ENCODE measurements around the gene SLC34A2. TPM values are rescaled to one million over a fixed set of nuclear protein-coding genes. Genes with fewer than 3 reads are reported as not detected.
A peak's percentile ranks its signal among the peaks of the same experiment; 100 is the strongest.
"Not testable (repeated sequence)": the region's sequence is repeated elsewhere in the genome, so short reads cannot be mapped to it uniquely, and the experiment has no call there.

Gene SLC34A2
- 10 to 100 TPM in 1 of 5 donors, under 1 TPM in 1, not detected in 3; 0.55 to 35.7 TPM for total RNA-seq
- polyA plus RNA-seq, result under 1 TPM; 0.12 to 0.76 (median 0.35) TPM
- long read RNA-seq, donor 1, partial matches to known transcripts, result 5 of 5 reads
- long read RNA-seq, donor 1, other reads (novel, unspliced or antisense), result 0 of 5 reads
- long read RNA-seq, donor 2, full-length matches to known transcripts, result 1 of 1 reads
- long read RNA-seq, donor 2, partial matches to known transcripts, result 0 of 1 reads
- long read RNA-seq, donor 2, other reads (novel, unspliced or antisense), result 0 of 1 reads
- long read RNA-seq, donor 3, result 0 reads
- long read RNA-seq, donor 4, result 0 reads
- long read RNA-seq, donor 5, result 0 reads
- long read RNA-seq, donor 6, result 0 reads
- long read RNA-seq, donor 7, result 0 reads
- long read RNA-seq, donor 8, result 0 reads
- long read RNA-seq, donor 9, result 0 reads
- long read RNA-seq, donor 10, result 0 reads

GRCh38 chr4:25654971-25655963 lies at the start of gene SLC34A2:
SLC34A2 (plus strand) TSS chr4:25655851; CDS start chr4:25662501, 6,650 bp downstream.
- peak within 1 kb of the TSS in 3 of 4 donors; percentile 15 to 42 (median 34) for H3K4me3 ChIP-seq
- DNase-seq, result peak; percentile 33 to 80

GRCh38 chr4:25608644-25609043 lies 47.0 kb upstream of the SLC34A2 start:
- H3K36me3 ChIP-seq, result no peaks in the 10 kb centered on the region
- no peak overlapping the region for H3K27ac ChIP-seq
- DNase-seq, result no peak
- 59 to 73% (median 65%) methylated on average over 5 of the region's 5 CpGs for WGBS, 5 donors
- H3K4me3 ChIP-seq, result no peak overlapping the region
- H3K9me3 ChIP-seq, result no peaks in the 10 kb centered on the region
- TF ChIP-seq POLR2A (IDR thresholded peaks at IDR 0.05), result no peak
- TF ChIP-seq POLR2AphosphoS5 (IDR thresholded peaks at IDR 0.05), result no peak
- no peak for TF ChIP-seq CTCF (IDR thresholded peaks at IDR 0.05)
- no peak for TF ChIP-seq EP300 (IDR thresholded peaks at IDR 0.05)
- no peaks in the 10 kb centered on the region for H3K4me1 ChIP-seq
- H3K27me3 ChIP-seq, result no peaks in the 10 kb centered on the region
- intact Hi-C loops (cut with DNase I; ENCODE audit: low total_unique reads), result no loop called here

More at GRCh38 chr4:25654971-25655963, at the start of gene SLC34A2:
- Histone ChIP-seq H3K27ac (no peak within 1 kb of the TSS), H3K27me3 (peaks cover 3 to 47% (median 23%) of the 10 kb centered on the region in 3 donors), H3K4me1 (peaks cover 7 to 23% (median 12%) of the 10 kb centered on the region in 4 donors), H3K9me3 (no peaks in the 10 kb centered on the region), H3K36me3 (no peaks in the 10 kb centered on the region)
- WGBS, 5 donors, result 3 to 13% (median 5%) methylated on average over 12 to 71 of the region's 71 CpGs
- intact Hi-C loops (cut with DNase I; ENCODE audit: low total_unique reads), result no loop called here
- no peak for TF ChIP-seq POLR2AphosphoS5 (IDR thresholded peaks at IDR 0.05)
- no peak for TF ChIP-seq EP300 (IDR thresholded peaks at IDR 0.05)
- TF ChIP-seq POLR2A (IDR thresholded peaks at IDR 0.05), result no peak
- TF ChIP-seq CTCF (IDR thresholded peaks at IDR 0.05), result no peak

- DNase-seq, result no peak
- TF ChIP-seq POLR2AphosphoS5 (IDR thresholded peaks at IDR 0.05), result no peak
- TF ChIP-seq POLR2A (IDR thresholded peaks at IDR 0.05), result no peak
- TF ChIP-seq CTCF (IDR thresholded peaks at IDR 0.05), result no peak
- no peak for TF ChIP-seq EP300 (IDR thresholded peaks at IDR 0.05)
- Histone ChIP-seq H3K9me3 (no peaks in the 10 kb centered on the region), H3K4me1 (no peaks in the 10 kb centered on the region), H3K36me3 (no peaks in the 10 kb centered on the region), H3K27me3 (no peaks in the 10 kb centered on the region), H3K4me3 (no peak overlapping the region), H3K27ac (no peak overlapping the region)
- intact Hi-C loops (cut with DNase I; ENCODE audit: low total_unique reads), result no loop called here
- 77 to 95% (median 91%) methylated on average over 5 of the region's 5 CpGs for WGBS, 5 donors
Measured at GRCh38 chr4:25609976-25610375, 45.7 kb upstream of the SLC34A2 start.

GRCh38 chr4:25613613-25614012 lies 42.0 kb upstream of the SLC34A2 start:
- H3K27ac ChIP-seq; H3K4me3 ChIP-seq; H3K36me3 ChIP-seq; intact Hi-C loops (cut with DNase I; ENCODE audit: low total_unique reads); DNase-seq; H3K9me3 ChIP-seq; H3K27me3 ChIP-seq; H3K4me1 ChIP-seq: not testable (repeated sequence)
- WGBS, 5 donors, result 80 to 91% (median 88%) methylated on average over 9 of the region's 9 CpGs

Data from stomach (tissue), 19 donors.